Activated T-helper 1 cell treated with Interleukin-2 at 50 U/mL for 16 hours (primary cell): ENCODE measurements around the gene ZNF32.
"Not testable (repeated sequence)": the region's sequence is repeated elsewhere in the genome, so short reads cannot be mapped to it uniquely, and the experiment has no call there.

ENCODE experiments used
- DNase-seq: peaks from one replicate; pipeline ENCODE4 v3.0.0-alpha.2; 2020; ENCODE audit warnings: low read depth

The ZNF32 gene

DNA sequence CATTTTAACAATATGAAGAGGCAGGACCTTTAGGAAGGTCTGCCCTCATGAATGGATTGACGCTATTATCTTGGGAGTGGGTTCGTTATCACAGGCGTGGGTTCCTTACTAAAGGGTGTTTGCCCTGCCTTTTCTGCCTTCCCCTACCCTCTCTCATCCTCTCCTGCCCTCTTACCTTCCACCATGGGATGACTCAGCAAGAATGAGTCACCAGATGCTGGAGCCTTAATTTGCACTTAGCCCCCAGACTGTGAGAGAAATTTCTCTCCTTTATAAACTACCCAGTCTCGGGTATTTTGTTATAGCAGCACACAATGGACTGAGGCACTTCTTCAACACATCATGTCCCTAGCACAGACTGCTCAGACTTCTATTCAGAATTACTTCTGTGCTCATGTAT lies 31.4 kb upstream of the ZNF32 start:
- no peak for DNase-seq

DNA sequence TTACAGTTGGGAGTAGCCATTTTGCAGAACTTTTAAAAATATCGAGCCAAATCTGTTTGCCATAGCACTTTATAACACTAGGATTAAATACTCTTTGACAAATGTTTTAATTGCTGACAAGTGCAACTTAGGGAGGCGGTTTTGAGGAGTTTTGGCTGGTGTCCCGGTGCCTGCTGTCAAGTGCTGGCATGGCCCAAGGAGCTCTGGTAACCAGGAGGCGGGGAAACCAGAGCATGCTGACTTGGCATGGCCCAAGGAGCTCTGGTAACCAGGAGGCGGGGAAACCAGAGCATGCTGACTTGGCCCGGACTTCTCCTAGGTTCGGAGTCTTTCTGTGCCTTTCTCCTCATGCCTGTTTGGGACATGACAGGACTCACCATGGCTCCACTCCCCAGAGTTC lies 30.8 kb upstream of the ZNF32 start:
- DNase-seq: no peak

DNA sequence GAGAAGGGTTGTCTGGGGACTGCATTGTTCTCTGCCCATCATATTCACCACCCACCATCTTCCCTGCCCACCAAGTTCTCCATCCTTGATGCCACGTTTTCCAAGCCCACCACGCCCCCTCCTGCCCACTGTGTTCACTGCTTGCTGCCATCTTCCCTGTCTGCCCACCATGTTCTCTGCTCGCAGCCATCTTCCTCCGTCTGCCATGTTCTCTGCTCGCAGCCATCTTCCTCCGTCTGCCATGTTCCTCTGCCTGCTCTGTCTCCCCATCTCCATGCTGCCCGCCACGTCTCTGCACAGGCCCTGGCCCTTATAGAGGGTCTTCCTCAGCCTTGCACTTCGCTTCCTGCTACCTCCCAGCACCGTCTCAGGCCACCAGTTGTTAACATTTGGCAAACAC lies 30.0 kb upstream of the ZNF32 start:
- DNase-seq: no peak

DNA sequence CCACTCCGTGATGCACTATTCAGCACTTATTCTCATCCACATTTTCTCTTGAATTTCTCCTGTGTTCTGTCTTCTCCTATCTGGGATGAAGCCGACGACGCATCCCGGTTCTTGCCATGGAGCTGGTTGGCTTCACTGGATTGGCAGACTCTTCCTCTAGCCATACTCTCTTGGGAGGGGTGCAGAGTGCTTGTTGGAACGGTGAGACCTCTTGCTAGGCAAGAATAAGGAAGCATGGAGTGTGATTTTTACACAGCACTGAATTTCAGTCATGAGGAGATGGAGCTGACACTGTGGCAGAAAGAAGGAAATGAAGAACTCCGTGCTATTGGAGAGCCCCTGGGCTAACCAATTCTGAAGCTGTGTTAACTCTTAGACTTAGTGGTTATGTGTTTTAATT lies 28.2 kb upstream of the ZNF32 start:
- DNase-seq: no peak

DNA sequence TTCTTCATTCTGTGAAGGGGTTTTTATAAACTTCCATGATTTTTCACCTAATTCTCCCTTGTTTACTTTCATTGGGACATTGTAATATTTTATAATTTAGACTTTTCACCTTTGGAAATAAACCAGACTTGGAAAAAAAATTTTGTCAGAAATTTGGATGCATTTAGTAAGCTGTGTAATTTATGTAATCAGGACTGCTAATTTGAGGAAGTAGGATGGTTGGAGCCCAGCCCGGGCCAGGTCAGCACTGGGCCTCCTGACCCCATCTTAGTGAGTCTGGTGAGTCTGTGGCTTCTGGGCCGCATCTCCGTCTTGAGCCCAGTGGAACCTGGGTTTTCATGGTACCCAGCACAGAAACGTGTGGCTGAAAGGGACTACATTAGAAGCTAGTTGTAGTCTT lies 27.6 kb upstream of the ZNF32 start:
- DNase-seq: no peak

DNA sequence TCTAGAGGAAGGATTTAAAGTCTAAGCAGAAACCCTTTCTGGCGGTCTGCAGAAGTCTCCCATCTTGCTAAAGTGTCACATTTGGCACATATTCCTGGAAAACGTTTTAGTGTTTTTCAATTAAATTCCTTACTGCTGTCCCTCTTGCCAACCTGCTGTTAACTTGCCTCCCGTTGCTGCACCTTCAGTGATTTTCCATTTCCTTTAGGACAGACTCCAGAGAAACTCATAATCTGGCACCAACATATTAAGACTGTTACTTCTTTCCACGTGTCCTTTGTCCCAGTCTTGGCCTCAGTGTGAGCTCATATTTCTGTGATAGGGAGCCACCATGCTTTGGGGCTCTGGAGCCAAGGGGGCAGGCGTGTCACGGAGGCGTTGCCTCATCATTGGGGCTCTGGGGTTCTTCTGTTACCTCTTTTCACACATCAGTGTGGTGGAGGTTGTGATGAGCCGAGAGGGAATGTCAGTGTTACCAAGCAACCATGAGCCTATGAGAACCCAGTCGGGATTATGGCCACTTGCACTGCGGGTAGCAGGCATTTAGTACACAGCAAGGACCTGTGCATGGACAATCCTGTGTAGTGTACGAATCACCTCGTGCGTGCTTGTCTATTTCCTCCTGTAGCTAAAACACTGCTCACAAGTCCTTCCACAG lies 26.0 kb upstream of the ZNF32 start:
- no peak for DNase-seq

DNA sequence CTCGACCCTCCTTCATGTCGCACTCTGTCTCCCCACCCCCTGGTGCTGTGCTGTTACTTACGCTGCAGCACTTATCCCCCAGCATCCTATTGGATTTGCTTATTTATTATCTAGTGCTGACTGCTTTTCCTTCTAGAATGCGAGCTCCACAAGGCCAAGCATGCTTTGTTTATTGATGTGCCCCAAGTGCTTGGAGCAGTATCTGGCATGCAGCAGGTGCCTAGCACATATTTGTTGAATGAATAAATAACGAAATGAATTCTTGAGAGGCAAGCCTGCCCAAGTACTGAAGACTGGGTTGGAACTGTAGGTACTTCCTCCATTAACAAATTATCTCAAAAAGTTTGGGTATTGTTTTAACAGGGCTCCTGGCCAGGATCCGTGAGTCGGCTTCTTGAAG lies 24.8 kb upstream of the ZNF32 start:
- DNase-seq: no peak

DNA sequence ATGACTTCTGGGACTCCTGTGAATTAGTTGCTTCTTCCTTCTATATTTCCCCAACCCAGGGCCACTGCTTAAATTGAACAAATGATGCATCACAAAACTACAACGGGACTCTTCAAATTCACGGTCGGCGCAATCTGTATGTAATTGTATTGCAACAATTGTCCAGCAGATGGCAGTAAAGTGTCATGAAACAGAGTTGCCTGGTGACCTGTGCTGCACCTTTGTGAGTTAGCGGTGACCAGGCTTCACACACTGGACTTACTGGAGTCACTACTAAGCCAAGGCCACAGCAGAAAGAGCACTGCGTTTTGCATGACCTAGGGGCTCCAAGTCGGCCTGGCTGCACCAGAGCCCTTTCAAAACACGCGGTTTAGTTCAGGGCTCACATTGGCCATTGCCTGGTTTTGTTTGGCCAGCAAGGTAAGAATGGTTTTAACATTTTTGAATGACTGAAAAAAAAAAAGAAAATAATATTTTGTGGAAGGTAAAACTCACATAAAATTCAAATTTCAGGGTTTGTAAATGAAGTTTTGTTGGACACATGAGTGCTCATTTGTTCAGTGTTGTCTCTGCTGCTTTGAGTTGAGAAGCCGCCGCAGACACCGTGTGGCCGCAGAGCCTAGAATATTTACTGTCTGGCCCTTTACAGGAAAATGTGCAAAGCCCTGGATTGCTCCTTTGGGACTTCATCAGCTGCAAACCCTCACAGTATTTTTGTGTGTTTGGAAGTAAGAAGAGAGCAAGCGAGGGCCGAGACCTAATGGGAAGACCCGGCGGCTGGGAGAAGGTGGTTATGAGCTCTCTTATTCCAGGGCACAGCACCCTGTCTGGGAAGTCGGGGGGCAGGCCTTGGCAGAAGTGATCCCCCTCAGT lies 23.2 kb upstream of the ZNF32 start:
- DNase-seq: no peak

DNA sequence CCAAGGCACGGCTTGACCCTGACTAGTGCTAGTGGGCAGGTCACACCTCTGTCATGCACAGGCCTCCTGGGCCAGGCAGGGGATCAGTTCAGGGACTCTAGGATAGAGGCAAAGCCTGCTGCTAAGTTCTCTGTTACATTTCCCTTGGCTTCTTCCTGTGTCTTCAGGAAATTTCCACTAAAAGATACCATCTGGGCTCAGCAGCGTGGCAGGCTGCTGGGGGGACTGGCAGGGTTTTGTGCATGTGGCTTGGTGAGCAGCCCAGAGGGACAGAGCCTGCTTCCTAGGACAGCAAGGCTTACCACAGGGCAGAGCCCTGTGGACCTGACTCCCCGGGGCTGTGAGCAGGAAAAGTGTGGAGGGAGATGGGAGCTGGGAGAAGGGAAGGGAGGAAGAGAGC lies 20.7 kb upstream of the ZNF32 start:
- DNase-seq: no peak

DNA sequence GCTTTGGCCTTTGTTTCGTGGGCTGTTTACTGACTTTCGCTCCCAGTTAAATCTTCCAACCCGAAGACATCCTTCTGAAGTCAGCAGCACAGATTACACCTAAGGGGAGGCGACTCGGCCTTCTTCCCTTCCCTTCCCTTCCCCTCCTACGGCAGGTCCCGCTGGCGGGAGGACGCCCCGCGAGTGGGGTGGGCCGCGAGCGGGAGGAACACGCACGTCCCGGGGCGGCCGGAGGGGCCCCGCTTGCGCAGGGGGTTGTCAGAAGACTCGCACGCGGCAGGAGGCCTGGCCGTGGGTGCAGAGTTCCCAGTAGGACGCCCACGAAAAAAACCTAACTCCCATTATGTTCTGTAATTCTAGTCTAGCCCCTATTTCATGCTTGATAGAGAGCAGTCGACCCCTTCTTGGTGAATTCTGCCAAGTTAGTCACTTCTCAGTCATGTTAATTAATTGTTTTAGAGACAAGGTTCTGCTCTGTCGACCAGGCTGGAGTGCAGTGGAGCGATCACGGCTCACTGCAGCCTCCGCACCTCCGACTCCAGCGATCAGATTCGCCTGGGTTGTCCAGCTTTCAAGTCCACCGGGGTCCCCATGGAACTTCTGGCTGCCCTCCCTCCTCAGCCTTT lies 19.2 kb upstream of the ZNF32 start:
- DNase-seq: no peak

DNA sequence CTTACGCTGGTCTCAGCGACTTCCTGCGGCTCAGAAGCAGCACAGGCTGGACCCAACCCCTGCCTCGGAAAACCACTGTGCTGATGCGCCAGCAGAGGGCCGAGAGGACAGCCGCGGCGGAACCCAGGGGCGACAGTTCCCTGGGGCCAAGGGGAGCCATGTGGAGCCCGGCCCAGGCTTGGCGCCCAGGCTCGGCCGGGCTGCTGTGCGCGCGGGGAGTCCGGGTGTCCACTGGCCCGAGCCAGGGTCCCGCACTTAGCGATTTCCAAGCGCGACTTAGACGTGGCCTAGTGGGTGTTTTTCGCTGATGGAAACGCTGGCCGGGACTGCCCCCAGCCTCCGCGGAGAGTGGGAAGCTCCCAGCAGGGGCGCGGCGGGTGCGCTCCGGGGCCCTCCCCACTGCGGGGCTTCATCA lies 18.6 kb upstream of the ZNF32 start:
- no peak for DNase-seq

DNA sequence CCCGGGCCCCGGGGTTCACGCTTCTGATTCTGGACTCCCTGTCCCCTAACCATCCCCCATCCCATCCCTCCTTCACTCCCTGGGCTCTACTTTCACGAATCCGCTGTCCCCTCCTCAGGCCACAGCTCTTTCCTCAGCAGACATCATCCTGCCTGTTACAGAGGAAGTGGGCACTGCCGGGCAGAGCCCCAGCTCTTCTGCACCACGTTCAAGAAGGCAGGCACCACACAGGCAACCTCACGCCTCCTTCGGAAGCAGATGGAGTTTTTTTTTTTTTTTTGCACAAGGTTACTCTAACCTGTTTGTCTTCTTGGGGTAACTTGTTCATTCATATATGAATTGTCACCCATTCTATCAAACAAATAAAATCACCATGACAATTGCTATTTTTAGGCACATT lies 17.9 kb upstream of the ZNF32 start:
- DNase-seq: no peak

DNA sequence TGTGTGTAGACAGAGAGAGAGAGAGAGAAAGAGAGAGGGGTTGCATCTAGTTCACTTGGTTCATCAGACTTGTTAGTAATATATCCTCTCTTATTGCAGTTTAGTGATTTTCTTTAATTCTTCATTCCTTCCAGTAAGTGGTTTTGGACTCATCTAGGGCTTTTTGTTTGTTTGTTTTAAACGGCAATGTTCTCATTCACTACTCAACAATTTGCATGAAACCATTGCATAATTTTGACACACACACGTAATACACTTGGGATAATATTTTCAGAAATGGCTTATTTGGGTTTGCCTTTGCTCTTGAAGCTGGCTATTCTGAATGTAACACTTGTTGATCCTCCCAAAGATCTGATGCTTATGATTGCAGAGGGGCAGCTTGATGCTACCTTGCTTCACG lies 16.4 kb upstream of the ZNF32 start:
- DNase-seq: no peak

DNA sequence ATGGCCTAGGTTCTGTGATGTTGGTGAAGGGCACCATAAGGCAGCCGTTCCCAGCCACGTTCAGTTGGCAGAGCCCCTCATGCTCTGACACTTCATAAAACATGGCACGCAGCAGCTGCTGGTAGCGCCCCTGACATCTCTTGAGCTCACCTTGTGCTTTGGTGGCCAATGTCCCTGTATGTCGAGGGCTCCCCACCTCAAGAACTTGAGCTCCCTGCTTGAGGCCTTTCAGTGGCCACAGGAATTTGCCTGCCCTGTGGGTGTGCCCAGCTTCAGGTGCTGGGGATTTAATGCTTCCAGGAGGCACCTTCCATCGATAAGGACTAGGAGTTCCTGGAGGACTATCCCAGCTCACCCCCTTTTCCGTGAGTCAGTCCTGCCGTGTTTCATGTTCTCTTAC lies 9.5 kb upstream of the ZNF32 start:
- DNase-seq: no peak

DNA sequence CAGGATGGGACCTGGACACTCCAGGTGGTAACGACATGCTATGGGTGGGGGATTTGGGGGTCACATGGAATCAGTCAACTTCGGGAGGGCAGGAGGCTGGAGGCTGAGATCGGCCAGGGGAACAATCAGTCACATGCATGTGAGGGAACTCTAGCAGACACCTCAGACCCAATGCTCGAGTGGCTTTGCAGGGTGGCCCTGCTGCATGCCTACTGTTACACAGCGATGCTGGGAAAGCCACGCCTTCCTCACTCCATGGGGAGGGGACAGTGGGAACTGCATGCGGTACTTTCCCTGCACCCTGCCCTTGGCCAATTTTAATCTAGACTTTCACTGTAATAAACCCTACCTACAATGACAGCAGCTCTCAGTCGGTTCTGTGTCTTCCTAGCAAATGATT lies 6.6 kb upstream of the ZNF32 start:
- no peak for DNase-seq

DNA sequence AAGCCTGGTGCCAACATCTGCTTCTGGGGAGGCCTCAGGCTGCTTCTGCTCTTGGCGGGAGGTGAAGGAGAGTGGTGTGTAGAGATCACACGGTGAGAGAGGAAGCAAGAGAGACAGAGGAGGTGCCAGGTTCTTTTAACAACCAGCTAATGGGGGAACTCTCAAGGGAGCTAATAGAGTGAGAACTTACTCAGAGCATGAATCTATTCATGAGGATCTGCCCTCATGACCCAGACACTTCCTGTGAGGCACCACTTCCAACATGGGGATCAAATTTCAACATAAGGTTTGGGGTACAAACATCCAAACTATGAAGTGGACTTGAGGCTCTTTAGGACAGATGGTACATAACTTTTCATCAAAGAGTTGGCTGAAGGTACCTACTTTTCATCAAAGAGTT lies 5.1 kb upstream of the ZNF32 start:
- DNase-seq: no peak

DNA sequence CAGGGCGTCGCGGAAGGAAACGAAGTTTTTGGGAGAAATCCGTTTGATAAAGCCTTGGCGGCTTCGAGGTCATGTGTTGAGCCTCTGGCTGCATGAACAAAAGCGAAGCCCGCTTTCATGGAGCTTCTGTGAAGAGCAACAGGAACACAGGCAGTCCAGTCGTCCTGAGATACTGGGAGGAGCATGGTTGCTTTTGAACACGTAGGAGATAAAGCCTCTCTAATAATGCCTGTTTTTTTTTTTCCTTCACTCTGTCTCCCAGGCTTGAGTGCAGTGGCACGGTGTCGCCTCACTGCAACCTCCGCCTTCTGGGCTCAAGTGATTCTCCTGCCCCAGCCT lies 473 bp upstream of the ZNF32 start:
- DNase-seq: no peak

DNA sequence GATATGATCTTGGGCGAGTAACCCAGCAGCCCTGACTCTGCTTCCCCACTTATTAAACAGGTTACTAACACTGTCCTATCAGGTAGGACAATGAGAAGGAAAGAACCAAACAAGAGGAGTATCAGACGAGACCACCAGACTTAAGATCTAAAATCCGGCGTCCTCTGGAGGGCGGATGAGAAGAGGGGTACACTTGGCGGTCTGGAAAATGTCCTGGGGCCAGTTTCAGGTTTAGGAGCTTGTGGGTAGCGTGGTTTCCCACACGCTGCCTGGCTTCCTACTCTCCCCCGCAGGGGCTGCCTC lies 635 bp downstream of the ZNF32 start:
- no peak for DNase-seq

DNA sequence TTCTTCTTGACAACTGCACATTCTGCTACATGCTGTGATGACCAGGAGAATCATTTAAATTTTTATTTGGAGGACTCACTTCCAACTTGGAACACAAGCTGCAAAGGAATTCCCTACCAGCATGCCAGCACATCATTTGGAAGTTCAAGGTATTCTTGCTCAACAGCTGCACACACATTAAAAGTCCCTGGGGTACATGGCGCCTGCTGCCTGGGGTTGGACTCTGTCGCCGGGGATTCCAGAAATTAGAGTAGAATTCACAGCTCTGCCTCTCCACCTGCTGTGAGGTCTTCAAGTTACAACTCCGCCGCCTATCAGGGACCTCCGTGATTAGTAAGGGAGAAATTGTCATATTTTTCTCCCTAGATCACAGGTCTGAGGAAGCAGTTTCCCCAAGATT lies 1.1 kb downstream of the ZNF32 start:
- no peak for DNase-seq

DNA sequence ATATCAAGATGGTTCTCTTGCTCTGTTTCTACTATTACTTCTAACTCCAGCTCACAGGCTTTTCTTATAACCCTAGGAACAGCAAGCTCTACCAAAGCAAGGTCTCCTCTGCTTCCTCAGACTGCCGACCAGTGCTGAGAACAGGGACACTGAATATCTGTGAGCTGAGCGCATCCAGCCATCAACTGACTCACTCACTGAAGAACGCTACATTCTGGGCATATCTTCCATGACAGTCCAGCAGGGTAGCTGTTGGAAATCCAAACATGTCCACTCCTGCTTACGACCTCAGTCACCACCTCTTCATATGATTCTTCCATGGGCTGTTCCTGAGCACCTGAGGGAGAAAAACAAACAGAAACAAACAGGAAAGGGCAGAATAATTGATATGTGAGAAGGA lies 2.8 kb downstream of the ZNF32 start:
- no peak for DNase-seq

DNA sequence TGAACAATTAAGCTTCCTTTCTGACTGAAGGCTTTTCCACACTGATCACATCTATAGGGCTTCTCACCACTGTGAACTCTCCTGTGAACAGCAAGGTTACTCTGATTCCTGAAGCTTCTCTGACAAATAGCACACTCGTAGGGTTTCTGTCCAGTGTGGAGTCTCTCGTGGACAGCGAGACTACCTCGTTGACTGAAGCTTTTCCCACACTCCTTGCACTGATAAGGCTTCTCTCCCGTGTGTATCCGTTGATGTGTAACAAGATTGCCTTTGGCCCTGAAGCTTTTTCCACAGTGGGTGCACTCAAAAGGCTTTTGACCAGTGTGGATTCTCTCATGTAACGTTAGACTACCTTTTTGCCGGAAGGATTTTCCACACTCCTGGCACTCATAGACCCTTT lies 4.4 kb downstream of the ZNF32 start:
- DNase-seq: no peak

DNA sequence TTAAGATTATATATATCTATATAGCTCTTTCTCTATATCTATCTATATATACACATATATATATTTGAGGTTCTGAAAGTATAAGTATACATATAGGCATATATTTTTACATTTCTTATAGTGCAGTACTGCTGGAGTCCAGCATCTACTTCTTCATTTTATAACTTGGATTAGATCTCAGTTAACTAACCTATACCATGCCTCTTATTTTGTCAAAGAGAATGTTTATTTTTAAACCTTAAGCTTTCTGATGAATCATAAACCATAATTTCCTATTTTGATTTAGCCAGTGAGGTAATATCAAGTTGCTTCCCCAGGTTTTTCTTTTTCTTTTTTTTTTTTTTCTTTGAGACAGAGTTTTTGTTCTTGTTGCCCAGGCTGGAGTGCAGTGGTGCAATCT lies 8.1 kb downstream of the ZNF32 start:
- no peak for DNase-seq

DNA sequence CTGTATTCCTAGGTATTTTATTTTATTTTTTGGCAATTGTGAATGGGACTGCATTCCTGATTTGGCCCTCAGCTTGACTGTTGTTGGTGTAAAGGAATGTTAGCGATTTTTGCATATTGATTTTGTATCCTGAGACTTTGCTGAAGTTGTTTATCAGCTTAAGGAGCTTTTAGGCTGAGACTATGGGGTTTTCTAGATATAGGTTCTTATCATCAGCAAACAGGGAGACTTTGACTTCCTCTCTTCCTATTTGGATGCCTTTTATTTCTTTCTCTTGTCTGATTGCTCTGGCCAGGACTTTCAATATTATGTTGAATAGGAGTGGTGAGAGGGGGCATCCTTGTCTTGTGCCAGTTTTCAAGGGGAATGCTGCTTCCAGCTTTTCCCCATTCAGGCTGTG lies 12.9 kb downstream of the ZNF32 start:
- DNase-seq: not testable (repeated sequence)

DNA sequence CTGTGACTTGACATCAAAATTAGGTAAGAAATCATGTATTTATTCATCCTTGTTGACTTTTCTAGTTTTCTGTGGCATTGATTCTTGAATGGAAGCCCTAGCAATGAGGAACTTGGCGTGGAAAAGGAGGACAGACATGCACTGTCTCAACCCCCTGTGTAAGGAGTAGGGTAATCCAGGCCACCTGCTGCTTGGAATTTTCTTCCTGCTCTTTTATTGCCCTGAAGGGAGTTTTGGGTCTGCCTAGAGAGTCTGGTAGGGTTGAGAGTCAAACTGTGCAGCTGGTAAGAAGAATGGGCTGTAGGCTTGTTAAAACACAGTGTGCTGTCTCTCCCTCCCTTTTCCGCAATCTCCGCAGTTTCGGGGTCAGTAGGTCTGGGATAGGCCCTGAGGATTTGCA lies 19.7 kb downstream of the ZNF32 start:
- no peak for DNase-seq
